Heart right ventricle (tissue), 16 donors: ENCODE measurements around the gene SMTN. TPM values are rescaled to one million over a fixed set of nuclear protein-coding genes. Genes with fewer than 3 reads are reported as not detected.
A peak's percentile ranks its signal among the peaks of the same experiment; 100 is the strongest.

Experiments
- ATAC-seq, 8 donors: fragments of 200-7000 bp; cut with Tn5 transposase; one replicate each; pipeline ENCODE4 v1.9.1; 2020; ENCODE audit warnings: mild to moderate bottlenecking in 8 of 8, moderate library complexity in 8 of 8, moderate number of reproducible peaks in 1 of 8
- DNase-seq, 2 donors: peaks; one replicate each; pipeline ENCODE4 v3.0.0-alpha.2; 2020
- H3K27ac ChIP-seq, 10 donors: fragments of 200-600 bp; sonication (generic) in 2 of 10; one replicate each; pipeline versions ENCODE4 v1.5.0 to v1.8.0; 2020 to 2022; ENCODE audit warnings: mild to moderate bottlenecking in 3 of 10
- H3K27me3 ChIP-seq, 7 donors: fragments of 200-600 bp; one replicate each; pipeline ENCODE4 v1.8.0; 2021 to 2022; ENCODE audit warnings: mild to moderate bottlenecking in 2 of 7
- H3K36me3 ChIP-seq, 9 donors: fragments of 200-600 bp; sonication (generic) in 1 of 9; one replicate each; pipeline versions ENCODE4 v1.5.0 to v1.8.0; 2020 to 2022; ENCODE audit warnings: mild to moderate bottlenecking in 2 of 9
- H3K4me1 ChIP-seq, 9 donors: fragments of 200-600 bp; sonication (generic) in 1 of 9; one replicate each; pipeline versions ENCODE4 v1.5.0 to v1.8.0; 2020 to 2022; ENCODE audit warnings: mild to moderate bottlenecking in 4 of 9
- H3K4me3 ChIP-seq, 10 donors: fragments of 200-600 bp; sonication (generic) in 2 of 10; one replicate each; pipeline versions ENCODE4 v1.5.0 to v1.8.0; 2020 to 2022; ENCODE audit warnings: mild to moderate bottlenecking in 7 of 10, moderate library complexity in 2 of 10
- H3K9me3 ChIP-seq, 11 donors: fragments of 200-600 bp in 10 of 11; sonication (generic) in 2 of 11; one replicate each; pipeline versions ENCODE4 v1.5.0 to v1.8.0; 2013 to 2022; ENCODE audit warnings: mild to moderate bottlenecking in 2 of 11, control low read depth in 1 of 11, moderate library complexity in 1 of 11
- WGBS, 2 donors: extraction: QIAGEN DNeasy Blood & Tissue Kit; methylation state at CpG; one replicate each; pipeline ENCODE4 v1.1.7; 2013; ENCODE audit warnings: inconsistent platforms in 1 of 2; 5-methylcytosine and 5-hydroxymethylcytosine counted together
- intact Hi-C, 10 donors: fragments of 100-400 bp; cut with DNase I; formaldehyde crosslinking; loops; one replicate each; pipeline versions ENCODE4 v1.11.1 to v1.14.2; 2022
- polyA plus RNA-seq, 2 donors: library from polyadenylated mRNA; stranded (reverse); fragments of 200-250 nt; gene quantifications; one replicate each; pipeline ENCODE4 v1.2.3, GENCODE V29; 2013
- total RNA-seq, 10 donors: library from RNA; stranded (reverse); fragmentation: NEBNext Ultra II Directional in 3 of 10; extraction: Animal tissue kit (Norgen Biotek cat#: 25700) in 3 of 10; gene quantifications; one replicate each; pipeline versions ENCODE4 v1.2.1 to v1.2.4, GENCODE V29; 2021 to 2023
- TF ChIP-seq, protein P1 (sequence below), 9 donors: fragments of 200-600 bp; sonication (generic) in 2 of 9; IDR thresholded peaks; one replicate each; pipeline versions ENCODE4 v1.5.0 to v1.8.0; 2021 to 2022; ENCODE audit warnings: antibody characterized with exemption in 9 of 9, mild to moderate bottlenecking in 5 of 9, moderate library complexity in 1 of 9
- donor health status: Arrhythmogenic right ventricular cardiomyopathy.
- donor health status: ischemic (EF 13 %, LVEDD 7.1; RV severe dilation, severe dysfunction).
- donor health status: healthy with polysubstance abuse.
- donor health status: DM: no; HTN: yes; CAD: no.
- donor health status: DM: no; HTN: no; CAD: no.
- donor health status: ischemic (EF 25% LVEDD 6.9; RV normal size, moderate dysfunction).
- donor health status: ischemic (EF 25% LVEDD 5.7; RV mildly dilated, moderate dysfunction).
- donor health status: healthy.
- donor health status: DM: yes; HTN: yes; CAD: no.
- donor health status: Ischemic cardiomyopathy.
- donor health status: ischemic (EF 35%, LVEDD 5.7; RV mildly dilated, moderate dysfunction).
- donor health status: nonischemic (EF 11% LVEDD 7.7; RV severe dilation, severe dysfunction).
- donor health status: DM: yes; HTN: yes; CAD: no.
- donor health status: PGD.
- donor health status: ischemic (EF 29% LVEDD 5.4; RV normal size, mild dysfunction).
- donor health status: nonischemic (EF 23%, LVEDD 6.1; RV moderate dilation, normal function).

Gene SMTN
- total and polyA plus RNA-seq, 12 donors, result 64.2 to 398 (median 204) TPM

DNA sequence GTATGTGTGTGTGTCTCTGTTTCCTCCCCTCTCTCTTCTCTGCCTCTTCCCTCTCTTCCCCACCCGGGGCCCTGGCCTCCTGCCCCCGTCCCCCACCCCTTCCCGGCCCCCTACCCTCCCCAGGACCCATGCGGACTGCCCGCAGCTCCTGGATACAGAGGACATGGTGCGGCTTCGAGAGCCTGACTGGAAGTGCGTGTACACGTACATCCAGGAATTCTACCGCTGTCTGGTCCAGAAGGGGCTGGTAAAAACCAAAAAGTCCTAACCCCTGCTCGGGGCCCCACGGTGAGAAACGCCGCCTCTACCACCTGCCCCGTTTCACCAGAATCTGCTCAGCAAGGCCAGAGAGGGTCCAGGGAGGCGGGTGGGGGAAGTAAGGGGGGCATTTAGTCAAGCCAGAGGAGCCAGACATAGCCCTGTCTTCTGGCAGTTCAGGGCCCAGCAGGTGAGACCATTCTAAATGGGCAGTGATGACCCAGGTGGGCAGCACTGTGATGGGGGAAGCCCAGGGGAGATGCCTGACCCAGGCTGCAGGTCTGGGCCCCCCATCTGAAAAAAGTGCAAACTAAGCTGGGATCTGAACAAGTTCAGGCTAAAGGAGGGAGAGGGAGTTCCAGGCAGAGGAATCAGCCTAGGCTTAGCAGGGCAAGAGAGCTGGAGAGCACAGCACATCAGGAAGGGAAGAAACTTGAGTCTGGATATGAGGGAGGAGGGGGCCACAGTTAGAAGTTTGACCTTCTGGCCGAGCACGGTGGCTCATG, 19.8 kb downstream of the SMTN start:
- DNase-seq (no peak), ATAC-seq (no peak)
- Histone ChIP-seq H3K27ac (peak overlapping the region in 2 of 10 donors; percentile 30 to 44), H3K27me3 (no peaks in the 10 kb centered on the region), H3K36me3 (peaks cover 0 to 99% (median 85%) of the 10 kb centered on the region in 9 donors), H3K4me3 (no peak overlapping the region), H3K9me3 (no peaks in the 10 kb centered on the region), H3K4me1 (peaks cover 2 to 71% (median 28%) of the 10 kb centered on the region in 9 donors)
- 95 to 97% methylated on average over 16 to 18 of the region's 18 CpGs for WGBS, 2 donors
- TF ChIP-seq, protein P1, sequence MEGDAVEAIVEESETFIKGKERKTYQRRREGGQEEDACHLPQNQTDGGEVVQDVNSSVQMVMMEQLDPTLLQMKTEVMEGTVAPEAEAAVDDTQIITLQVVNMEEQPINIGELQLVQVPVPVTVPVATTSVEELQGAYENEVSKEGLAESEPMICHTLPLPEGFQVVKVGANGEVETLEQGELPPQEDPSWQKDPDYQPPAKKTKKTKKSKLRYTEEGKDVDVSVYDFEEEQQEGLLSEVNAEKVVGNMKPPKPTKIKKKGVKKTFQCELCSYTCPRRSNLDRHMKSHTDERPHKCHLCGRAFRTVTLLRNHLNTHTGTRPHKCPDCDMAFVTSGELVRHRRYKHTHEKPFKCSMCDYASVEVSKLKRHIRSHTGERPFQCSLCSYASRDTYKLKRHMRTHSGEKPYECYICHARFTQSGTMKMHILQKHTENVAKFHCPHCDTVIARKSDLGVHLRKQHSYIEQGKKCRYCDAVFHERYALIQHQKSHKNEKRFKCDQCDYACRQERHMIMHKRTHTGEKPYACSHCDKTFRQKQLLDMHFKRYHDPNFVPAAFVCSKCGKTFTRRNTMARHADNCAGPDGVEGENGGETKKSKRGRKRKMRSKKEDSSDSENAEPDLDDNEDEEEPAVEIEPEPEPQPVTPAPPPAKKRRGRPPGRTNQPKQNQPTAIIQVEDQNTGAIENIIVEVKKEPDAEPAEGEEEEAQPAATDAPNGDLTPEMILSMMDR (IDR thresholded peaks at IDR 0.05), result no peak
- intact Hi-C loops, result loop anchor here in 2 of 10 donors (10.0 kb wide), 2 partner anchors 114 to 134 kb away; partner anchors contain the start of gene LIMK2 (in 1 of the 2)

DNA sequence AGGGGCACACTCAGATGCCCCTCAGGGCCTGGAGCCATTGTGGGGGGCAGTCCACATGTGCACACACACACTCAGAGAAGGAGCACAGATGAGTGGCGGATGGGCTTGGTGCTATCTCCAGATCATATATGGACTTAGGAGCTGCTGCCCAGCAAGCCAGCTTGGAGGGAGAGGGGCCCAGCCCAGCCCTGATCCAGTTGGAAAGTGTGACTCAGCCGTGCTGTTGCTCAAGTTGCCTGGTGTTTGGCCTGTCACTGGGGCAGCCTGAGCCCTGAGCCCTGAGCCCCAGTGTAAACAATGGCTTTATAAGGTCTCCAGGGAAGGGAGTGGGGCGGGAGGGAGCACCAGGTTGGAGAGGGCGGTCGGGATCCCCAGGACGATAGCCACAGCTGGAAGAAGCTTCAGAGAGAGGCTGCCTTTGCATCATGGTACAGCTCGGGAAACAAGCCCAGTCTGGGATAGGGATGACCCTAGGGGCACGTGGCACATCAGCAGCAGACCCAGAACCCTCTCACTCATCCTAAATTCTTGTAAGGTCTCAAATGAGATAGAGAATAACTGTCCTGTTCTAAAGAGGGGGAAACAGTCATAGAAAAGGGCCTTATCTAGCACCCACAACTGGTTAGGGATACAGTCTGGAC, 21.4 kb downstream of the SMTN start:
- H3K27me3 ChIP-seq, result no peaks in the 10 kb centered on the region
- H3K4me3 ChIP-seq, result no peak overlapping the region
- ATAC-seq (peak in 6 of 8 donors; percentile 7 to 69 (median 33)), DNase-seq (peak; percentile 47 to 67)
- 62 to 65% methylated on average over 8 of the region's 8 CpGs for WGBS, 2 donors
- no peaks in the 10 kb centered on the region for H3K9me3 ChIP-seq
- H3K27ac ChIP-seq, result peak overlapping the region in 9 of 10 donors; percentile 32 to 73 (median 57)
- intact Hi-C loops, result loop anchor here in 2 of 10 donors (10.0 kb wide), 2 partner anchors 112 to 132 kb away; partner anchors contain the start of gene LIMK2 (in 1 of the 2)
- H3K4me1 ChIP-seq, result peaks cover 7 to 67% (median 34%) of the 10 kb centered on the region in 9 donors
- peaks cover 0 to 83% (median 69%) of the 10 kb centered on the region in 9 donors for H3K36me3 ChIP-seq
- TF ChIP-seq, protein P1 (IDR thresholded peaks at IDR 0.05), result no peak

DNA sequence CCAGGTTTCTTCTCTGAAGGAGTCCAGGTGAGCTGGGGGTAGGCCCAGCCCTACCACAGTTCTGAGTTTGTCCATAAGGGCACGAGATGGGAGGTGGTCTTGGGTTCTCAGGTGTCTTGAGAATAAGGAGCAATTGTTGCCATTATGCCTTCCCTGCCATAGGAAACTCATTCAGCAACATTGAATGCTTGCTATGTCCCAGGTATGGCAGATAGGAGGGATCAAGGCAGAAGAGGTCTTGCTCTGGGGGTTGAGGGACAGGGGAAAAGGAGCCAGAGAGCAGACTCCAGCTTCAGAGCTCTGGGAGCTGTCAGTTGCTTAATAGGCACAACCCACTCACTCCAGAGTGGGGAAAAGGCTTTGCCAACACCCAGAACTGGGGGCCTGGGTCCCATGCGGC, 22.0 kb downstream of the SMTN start:
- 79 to 87% methylated on average over 2 of the region's 2 CpGs for WGBS, 2 donors
- TF ChIP-seq, protein P1 (IDR thresholded peaks at IDR 0.05), result no peak
- ATAC-seq, result no peak
- Histone ChIP-seq H3K27me3 (no peaks in the 10 kb centered on the region), H3K4me3 (no peak overlapping the region), H3K9me3 (no peaks in the 10 kb centered on the region), H3K4me1 (peaks cover 7 to 66% (median 38%) of the 10 kb centered on the region in 9 donors), H3K27ac (peak overlapping the region in 9 of 10 donors; percentile 26 to 73 (median 43)), H3K36me3 (peaks cover 0 to 78% (median 63%) of the 10 kb centered on the region in 9 donors)
- no peak for DNase-seq
- intact Hi-C loops, result loop anchor here in 2 of 10 donors (10.0 kb wide), 2 partner anchors 112 to 132 kb away; partner anchors contain the start of gene LIMK2 (in 1 of the 2)
